DND-41 (cell line): ENCODE measurements around the gene RAG1.

Source experiments
- CTCF ChIP-seq: IDR thresholded peaks from 2 replicates; pipeline ENCODE4 v1.5.1; 2012; ENCODE audit warnings: borderline replicate concordance, low read length, moderate library complexity, mild to moderate bottlenecking; ENCODE audit not compliant: poor library complexity, severe bottlenecking; ENCODE audit errors: extremely low read depth
- EZH2 ChIP-seq: IDR thresholded peaks from 3 replicates; pipeline ENCODE4 v1.6.1; 2012; ENCODE audit warnings: borderline replicate concordance, low read depth, mild to moderate bottlenecking, moderate library complexity, low read length, inconsistent platforms; ENCODE audit not compliant: severe bottlenecking

- no peak for TF ChIP-seq CTCF
- TF ChIP-seq EZH2: no peak
Observed at GRCh38 chr11:36557991-36558390, 9.8 kb upstream of the RAG1 start.
